ENCODE measurements around the gene JUP.
"Not testable (repeated sequence)": the region's sequence is repeated elsewhere in the genome, so short reads cannot be mapped to it uniquely, and the experiment has no call there.

JUP gene

GRCh38 chr17:41786227-41787020, at the start of gene JUP:
Gene JUP (minus strand): TSS chr17:41786711. CDS start chr17:41771854, 14,857 bp downstream.
- DNase-seq: peak; percentile 94

- no peak for DNase-seq
Observed at GRCh38 chr17:41835800-41836549, 49.5 kb upstream of the JUP start, which contains the start of gene NT5C3B. Gene NT5C3B (minus strand): TSS chr17:41836232. CDS start chr17:41836193, 39 bp downstream.

DNA sequence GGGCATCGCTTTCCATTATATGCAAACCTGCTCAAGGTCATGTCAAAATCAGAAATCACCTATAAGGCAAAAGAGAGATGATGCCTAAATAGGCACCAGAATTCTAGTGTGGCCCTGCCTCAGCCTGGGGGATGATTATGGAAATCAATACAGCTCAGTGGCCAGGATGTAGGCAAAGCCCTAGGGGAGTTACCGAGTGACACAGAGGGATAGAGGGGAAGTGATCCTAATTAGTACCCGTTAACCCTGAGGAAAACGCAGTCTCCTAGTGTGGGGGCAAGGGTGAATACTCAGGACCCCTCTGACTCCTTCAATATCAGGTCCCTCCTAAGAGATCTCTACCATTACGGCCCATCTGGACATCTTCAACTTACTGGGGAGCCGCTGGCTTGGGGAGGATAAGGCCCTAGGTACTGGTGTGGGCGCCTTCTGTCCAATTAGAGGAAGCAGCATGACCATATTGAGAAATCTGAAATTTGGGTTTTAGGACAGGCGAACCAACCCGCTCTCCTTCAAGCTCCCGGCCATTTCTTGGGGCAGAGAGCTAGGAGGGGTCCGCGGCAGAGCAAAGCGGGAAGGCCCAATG, 48.8 kb upstream of the JUP start:
- DNase-seq: no peak

- not testable (repeated sequence) for DNase-seq
Observed at GRCh38 chr17:41829961-41830360, 43.5 kb upstream of the JUP start.

GRCh38 chr17:41825175-41825845, 38.8 kb upstream of the JUP start:
- DNase-seq: no peak

GRCh38 chr17:41824086-41824485, 37.6 kb upstream of the JUP start:
- no peak for DNase-seq

GRCh38 chr17:41823580-41823979, 37.1 kb upstream of the JUP start:
- DNase-seq: no peak

DNA sequence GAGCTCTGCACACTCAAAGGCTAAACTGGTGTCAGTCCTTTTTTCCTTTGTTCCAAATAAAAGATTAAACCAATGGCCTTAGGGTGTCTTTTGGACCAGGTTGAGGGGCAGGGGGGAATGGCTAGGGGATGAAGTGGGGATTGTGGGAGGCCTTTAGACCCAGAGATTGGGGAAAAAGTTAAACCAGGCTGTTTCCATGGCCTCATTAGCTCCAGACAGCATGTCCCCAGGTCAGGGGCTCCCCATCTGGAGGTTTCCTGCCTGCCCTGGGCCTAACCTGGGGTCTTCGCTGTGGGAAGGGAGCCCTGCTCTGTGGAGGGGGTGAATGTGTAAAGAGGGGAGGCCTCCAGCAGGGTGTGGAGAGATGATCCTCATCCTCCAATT, 36.6 kb upstream of the JUP start:
- no peak for DNase-seq

- DNase-seq: no peak
Observed at GRCh38 chr17:41822216-41823140, 36.0 kb upstream of the JUP start.

- DNase-seq: no peak
Observed at GRCh38 chr17:41821776-41822175, 35.3 kb upstream of the JUP start.

- DNase-seq: no peak
Observed at GRCh38 chr17:41818024-41818423, 31.5 kb upstream of the JUP start.

GRCh38 chr17:41816637-41817320, 30.3 kb upstream of the JUP start:
- no peak for DNase-seq

GRCh38 chr17:41814195-41814594, 27.7 kb upstream of the JUP start:
- no peak for DNase-seq

DNA sequence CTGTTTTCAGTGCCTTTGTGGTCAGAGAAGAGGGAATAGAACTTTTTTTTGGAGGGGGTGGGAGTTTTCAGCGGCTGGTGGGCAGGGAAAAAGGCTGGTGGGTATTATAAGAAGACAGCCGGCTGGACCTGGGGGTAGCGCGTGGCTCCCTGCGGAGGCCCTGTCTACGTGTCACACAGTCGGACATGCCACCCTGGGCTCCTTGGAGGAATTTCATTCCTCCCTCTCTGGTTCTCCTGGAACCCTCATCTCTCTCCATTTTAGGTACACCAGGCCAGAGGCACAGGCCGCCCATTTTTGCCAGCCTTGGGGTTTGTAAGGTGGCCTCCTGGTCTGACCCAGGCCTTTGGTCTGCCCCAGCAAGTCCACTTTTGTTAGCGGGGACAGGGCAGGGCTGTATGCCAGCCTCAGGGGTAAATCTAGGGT, 27.2 kb upstream of the JUP start:
- DNase-seq: no peak

DNA sequence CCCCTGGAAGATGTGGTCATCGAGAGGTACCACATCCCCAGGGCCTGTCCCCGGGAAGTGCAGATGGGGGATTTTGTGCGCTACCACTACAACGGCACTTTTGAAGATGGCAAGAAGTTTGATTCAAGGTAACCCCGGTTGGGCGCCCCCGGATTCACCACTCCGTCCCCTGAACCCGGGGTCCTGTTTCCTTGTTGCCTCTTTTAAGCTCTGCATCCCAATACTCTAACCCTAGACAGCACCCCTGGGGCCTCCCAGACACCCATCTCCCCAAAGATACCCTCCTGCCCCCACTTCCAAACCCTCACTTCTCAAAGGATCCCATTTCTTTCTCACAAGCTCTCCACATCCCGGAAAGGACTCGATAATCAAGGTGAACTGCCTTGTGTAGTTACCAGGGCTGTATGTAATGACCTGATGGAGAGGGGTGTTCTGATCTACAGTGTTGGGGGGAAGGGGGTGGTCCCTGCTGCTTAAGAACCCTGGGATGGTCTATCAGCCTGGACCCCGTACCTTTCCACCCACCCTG, 26.7 kb upstream of the JUP start:
- no peak for DNase-seq

- DNase-seq: peak; percentile 16
Observed at GRCh38 chr17:41812381-41813151, 26.1 kb upstream of the JUP start, which contains the start of gene FKBP10. Gene FKBP10 (plus strand): TSS chr17:41813004. CDS start chr17:41813035, 31 bp downstream.

DNA sequence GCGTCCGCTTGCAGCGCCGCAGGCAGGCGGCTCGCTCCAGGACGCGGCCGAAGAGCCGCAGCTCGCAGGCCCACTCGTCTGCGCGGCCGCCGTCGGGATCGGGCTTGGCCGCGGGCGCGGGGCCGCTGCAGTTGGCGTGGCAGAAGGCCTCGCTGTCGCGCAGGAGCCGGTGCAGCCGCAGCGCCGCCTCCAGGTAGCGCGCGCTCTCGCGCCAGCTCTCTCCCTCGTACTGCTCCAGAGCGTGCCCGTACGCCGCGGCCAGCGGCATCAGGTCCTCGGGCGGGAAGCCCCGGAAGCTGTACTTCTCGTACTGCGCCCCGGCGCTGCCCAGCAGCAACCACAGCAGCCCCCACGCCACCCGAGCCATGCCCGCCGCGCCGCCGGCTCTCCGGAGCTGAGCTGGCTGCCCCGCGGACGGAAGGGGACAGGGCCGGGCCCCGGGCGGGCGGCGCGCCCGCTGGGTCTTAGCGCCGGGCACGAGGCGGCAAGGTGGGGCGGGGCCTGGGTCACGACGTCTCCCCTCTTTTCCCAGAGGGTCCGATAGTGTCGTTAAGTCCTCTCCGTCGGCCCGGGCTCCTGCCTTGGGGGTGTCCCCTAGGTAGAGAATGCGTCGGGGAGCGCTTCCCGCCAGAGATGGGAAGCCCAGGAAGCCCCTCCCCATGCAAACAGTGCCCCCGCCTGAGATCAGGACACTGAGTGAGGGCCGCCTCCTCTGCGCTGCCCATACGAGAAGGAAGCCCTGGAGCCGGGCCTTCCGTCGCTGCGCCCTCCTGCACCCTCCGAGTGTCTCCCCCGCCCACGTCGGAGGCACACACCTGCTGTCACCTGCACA, 25.3 kb upstream of the JUP start, which contains the start of gene P3H4:
P3H4 (minus strand) TSS at position 401 of the 832 bp plus-strand sequence; CDS start at position 367, 34 bp downstream.
- DNase-seq: peak; percentile 33

GRCh38 chr17:41810659-41811548, 24.4 kb upstream of the JUP start:
- DNase-seq: no peak

Data from NCI-H1092 (cell line).